T-helper 17 cell (primary cell): ENCODE results near the gene KLHDC7B. TPM values are rescaled to one million over a fixed set of nuclear protein-coding genes. Genes with fewer than 3 reads are reported as not detected.
"Not testable (repeated sequence)": the region's sequence is repeated elsewhere in the genome, so short reads cannot be mapped to it uniquely, and the experiment has no call there.

Experiments
- ATAC-seq: fragments of 150-1000 bp; cut with Tn5 transposase; 2 replicates; pipeline ENCODE4 v1.10.0; 2021; ENCODE audit warnings: mild to moderate bottlenecking, moderate library complexity
- DNase-seq, 3 donors: peaks; one replicate each; pipeline versions ENCODE4 v3.0.0 to v3.0.0-alpha.2; 2020 to 2021
- H3K9me3 ChIP-seq: one replicate; pipeline ENCODE4 v1.7.0; 2013; ENCODE audit warnings: low read length, mild to moderate bottlenecking; ENCODE audit not compliant: control insufficient read depth, poor library complexity, severe bottlenecking
- H3K27ac Mint-ChIP-seq: one replicate; pipeline ENCODE4 v1.8.0; 2022; ENCODE audit warnings: mild to moderate bottlenecking, moderate library complexity, mixed read lengths
- H3K27me3 Mint-ChIP-seq: one replicate; pipeline ENCODE4 v1.8.0; 2022; ENCODE audit warnings: mixed read lengths
- H3K36me3 Mint-ChIP-seq: one replicate; pipeline ENCODE4 v1.8.0; 2022; ENCODE audit warnings: low read depth, mixed read lengths
- H3K4me1 Mint-ChIP-seq: one replicate; pipeline ENCODE4 v1.8.0; 2022; ENCODE audit warnings: mild to moderate bottlenecking, mixed read lengths
- H3K4me3 Mint-ChIP-seq: one replicate; pipeline ENCODE4 v1.8.0; 2022; ENCODE audit warnings: mild to moderate bottlenecking, moderate library complexity, mixed read lengths
- total RNA-seq, 4 donors: library from RNA in 2 of 4; stranded (reverse) in 2 of 4; gene quantifications; one replicate each; pipeline ENCODE4 v1.2.3 and lab custom pipeline; 2022 to 2026

Gene KLHDC7B
- total RNA-seq, 2 donors from 2014 or later = 3.8 to 5.1 TPM

DNA sequence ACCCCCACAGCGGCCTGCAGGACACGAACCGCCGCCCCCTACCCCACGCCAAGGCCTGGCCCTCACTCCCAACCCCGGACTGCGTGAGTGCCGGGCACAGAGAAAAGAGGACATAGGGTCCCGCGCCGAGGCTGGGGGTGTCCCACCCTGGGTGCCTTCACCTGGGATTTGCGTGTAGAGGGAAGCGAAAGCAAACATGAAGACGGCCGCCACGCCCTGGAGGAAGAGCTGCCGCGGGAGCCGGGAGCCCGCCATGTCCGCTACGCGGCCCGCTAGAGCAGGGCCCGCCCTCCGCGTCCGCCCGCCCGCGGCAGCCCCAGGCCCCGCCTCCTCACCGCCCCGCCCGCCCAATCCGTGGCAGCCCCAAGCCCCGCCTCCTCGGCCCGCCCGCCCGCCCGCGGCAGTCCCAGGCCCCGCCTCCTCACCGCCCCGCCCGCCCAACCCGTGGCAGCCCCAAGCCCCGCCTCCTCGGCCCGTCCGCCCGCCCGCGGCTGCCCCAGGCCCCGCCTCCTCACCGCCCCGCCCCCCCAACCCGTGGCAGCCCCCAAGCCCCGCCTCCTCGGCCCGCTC is 38.2 kb upstream of the KLHDC7B start, which contains the start of gene LMF2:
LMF2 (minus strand) TSS at position 282 of the 570 bp plus-strand sequence; CDS start at position 255, 27 bp downstream.
- Mint-ChIP-seq H3K4me3 (peak within 1 kb of the TSS; percentile 96), H3K27ac (peak within 1 kb of the TSS; percentile 94), H3K27me3 (no peaks in the 10 kb centered on the region), H3K36me3 (no peaks in the 10 kb centered on the region), H3K4me1 (peaks cover 14% of the 10 kb centered on the region)
- DNase-seq = peak; percentile 84 to 96 (median 95)
- H3K9me3 ChIP-seq = no peaks in the 10 kb centered on the region
- ATAC-seq = peak; percentile 82

DNA sequence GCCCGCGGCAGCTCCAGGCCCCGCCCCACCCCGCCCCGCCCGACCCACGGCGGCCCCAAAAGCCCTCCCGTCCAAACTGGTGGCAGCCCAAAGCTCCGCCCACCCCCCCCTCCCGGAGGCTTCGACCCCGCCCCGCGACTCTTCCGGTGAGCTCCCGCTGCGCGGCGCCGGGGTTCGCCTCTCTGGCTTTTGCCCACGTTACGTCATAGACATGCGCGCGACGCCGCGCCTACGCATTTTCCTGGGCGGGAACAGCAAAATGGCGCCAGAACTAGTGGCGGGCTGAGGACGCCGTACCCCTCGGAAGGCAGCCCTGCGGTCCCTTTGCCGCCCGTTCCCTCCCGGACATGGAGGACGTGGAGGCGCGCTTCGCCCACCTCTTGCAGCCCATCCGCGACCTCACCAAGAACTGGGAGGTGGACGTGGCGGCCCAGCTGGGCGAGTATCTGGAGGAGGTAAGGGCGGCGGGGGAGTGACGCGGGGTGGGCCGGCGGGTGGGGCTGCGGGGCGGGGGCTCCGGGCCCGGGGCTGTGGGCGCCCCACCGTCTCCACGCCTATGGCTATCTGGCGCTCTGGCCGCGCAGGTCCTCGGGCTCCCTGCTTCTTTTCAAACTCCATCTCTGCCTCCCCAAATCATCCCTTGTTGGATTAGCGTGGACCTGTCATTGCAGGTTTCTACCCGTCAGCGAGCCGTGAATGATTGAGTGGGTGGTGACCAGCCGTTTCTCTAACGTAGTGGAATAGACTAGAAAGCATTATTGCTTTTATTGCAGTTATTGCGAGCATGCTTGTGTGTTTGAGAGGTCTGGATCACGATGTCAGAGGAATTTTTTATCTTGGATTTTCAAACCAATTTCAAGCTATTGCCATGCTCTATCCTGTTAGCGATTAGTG is 37.5 kb upstream of the KLHDC7B start, which contains the start of gene NCAPH2:
NCAPH2 (plus strand) TSS at position 234 of the 894 bp plus-strand sequence; CDS start at position 348, 114 bp downstream.
- peak within 1 kb of the TSS; percentile 94 for H3K27ac Mint-ChIP-seq
- no peaks in the 10 kb centered on the region for H3K27me3 Mint-ChIP-seq
- no peaks in the 10 kb centered on the region for H3K36me3 Mint-ChIP-seq
- peaks cover 14% of the 10 kb centered on the region for H3K4me1 Mint-ChIP-seq
- ATAC-seq (peak; percentile 80), DNase-seq (peak in 2 of 3 donors; percentile 96)
- peak within 1 kb of the TSS; percentile 96 for H3K4me3 Mint-ChIP-seq
- no peaks in the 10 kb centered on the region for H3K9me3 ChIP-seq

DNA sequence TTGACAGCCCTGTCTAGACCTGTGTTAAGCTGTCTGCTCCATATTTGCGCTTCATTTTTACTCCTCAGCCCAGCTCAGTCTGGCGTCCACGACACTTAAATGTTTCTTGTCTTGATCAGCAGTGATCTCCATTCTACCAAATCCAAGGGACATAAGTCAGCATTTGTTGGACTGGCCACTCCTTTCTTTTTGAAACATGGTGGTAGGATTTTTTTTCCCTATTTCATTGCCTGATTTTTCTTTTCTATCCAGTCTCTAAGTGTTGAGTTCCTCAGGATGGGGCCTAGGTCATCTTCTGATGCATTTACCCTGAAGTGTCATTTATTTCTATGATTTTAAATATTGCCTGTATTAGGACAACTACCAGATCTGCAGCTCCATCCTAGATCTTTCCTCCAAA is 36.8 kb upstream of the KLHDC7B start:
- Mint-ChIP-seq H3K4me1 (peaks cover 15% of the 10 kb centered on the region), H3K4me3 (peak overlapping the region; percentile 95), H3K27ac (peak overlapping the region; percentile 94), H3K27me3 (no peaks in the 10 kb centered on the region), H3K36me3 (no peaks in the 10 kb centered on the region)
- no peak for ATAC-seq
- DNase-seq = no peak
- H3K9me3 ChIP-seq = no peaks in the 10 kb centered on the region

DNA sequence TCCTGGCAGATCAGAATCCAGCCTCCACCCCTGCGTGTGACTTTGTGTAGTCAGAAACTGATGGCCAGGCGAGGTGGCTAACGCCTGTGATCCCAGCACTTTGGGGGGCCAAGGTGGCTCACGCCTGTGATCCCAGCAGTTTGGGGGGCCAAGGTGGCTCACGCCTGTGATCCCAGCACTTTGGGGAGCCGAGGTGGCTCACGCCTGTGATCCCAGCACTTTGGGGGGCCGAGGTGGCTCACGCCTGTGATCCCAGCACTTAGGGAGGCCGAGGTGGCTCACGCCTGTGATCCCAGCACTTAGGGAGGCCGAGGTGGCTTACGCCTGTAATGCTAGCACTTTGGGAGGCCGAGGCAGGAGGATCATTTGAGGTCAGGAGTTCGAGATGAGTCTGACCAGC is 32.5 kb upstream of the KLHDC7B start:
- DNase-seq = no peak
- Mint-ChIP-seq H3K4me3 (no peak overlapping the region), H3K27ac (no peak overlapping the region), H3K27me3 (no peaks in the 10 kb centered on the region), H3K36me3 (peaks cover 2% of the 10 kb centered on the region), H3K4me1 (peaks cover 20% of the 10 kb centered on the region)
- no peaks in the 10 kb centered on the region for H3K9me3 ChIP-seq
- ATAC-seq = no peak

- no peaks in the 10 kb centered on the region for H3K9me3 ChIP-seq
- DNase-seq (no peak), ATAC-seq (no peak)
- no peak overlapping the region for H3K27ac Mint-ChIP-seq
- H3K36me3 Mint-ChIP-seq = peaks cover 2% of the 10 kb centered on the region
- peaks cover 11% of the 10 kb centered on the region for H3K4me1 Mint-ChIP-seq
- H3K4me3 Mint-ChIP-seq = no peak overlapping the region
- H3K27me3 Mint-ChIP-seq = no peaks in the 10 kb centered on the region
These were observed 29.6 kb upstream of the KLHDC7B start for GRCh38 chr22:50516068-50516467.

DNA sequence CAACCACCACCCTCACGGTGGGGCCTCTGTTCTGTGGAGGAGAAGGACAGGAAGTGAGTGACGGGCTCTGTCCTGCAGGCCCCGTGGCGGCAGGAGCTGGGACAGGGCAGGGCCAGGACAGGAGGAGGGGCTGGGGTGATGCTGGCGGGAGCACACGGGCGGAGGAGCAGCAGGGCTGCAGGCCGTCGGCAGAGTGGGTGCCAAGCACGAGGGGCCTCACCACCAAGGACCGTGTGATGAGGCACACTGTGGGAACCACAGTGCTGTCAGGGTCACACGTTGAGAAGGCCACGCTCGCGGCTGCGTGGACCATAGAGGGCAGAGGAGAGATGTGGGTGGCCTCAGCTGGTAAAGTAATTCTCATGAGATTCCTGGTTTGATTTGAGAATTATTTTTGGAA is 28.8 kb upstream of the KLHDC7B start:
- H3K4me1 Mint-ChIP-seq = peaks cover 11% of the 10 kb centered on the region
- H3K27me3 Mint-ChIP-seq = no peaks in the 10 kb centered on the region
- H3K9me3 ChIP-seq = no peaks in the 10 kb centered on the region
- no peak overlapping the region for H3K4me3 Mint-ChIP-seq
- peaks cover 2% of the 10 kb centered on the region for H3K36me3 Mint-ChIP-seq
- no peak overlapping the region for H3K27ac Mint-ChIP-seq
- ATAC-seq (no peak), DNase-seq (no peak)

- no peak for DNase-seq
- no peak overlapping the region for H3K4me3 Mint-ChIP-seq
- H3K9me3 ChIP-seq = no peaks in the 10 kb centered on the region
- peaks cover 11% of the 10 kb centered on the region for H3K4me1 Mint-ChIP-seq
- peaks cover 2% of the 10 kb centered on the region for H3K36me3 Mint-ChIP-seq
- no peak for ATAC-seq
- no peaks in the 10 kb centered on the region for H3K27me3 Mint-ChIP-seq
- no peak overlapping the region for H3K27ac Mint-ChIP-seq
These were observed 28.0 kb upstream of the KLHDC7B start for GRCh38 chr22:50517495-50518260.

GRCh38 chr22:50518606-50519005 is 27.1 kb upstream of the KLHDC7B start:
- peaks cover 13% of the 10 kb centered on the region for H3K4me1 Mint-ChIP-seq
- ATAC-seq (no peak), DNase-seq (no peak)
- no peaks in the 10 kb centered on the region for H3K9me3 ChIP-seq
- no peaks in the 10 kb centered on the region for H3K27me3 Mint-ChIP-seq
- peaks cover 2% of the 10 kb centered on the region for H3K36me3 Mint-ChIP-seq
- no peak overlapping the region for H3K4me3 Mint-ChIP-seq
- no peak overlapping the region for H3K27ac Mint-ChIP-seq

DNA sequence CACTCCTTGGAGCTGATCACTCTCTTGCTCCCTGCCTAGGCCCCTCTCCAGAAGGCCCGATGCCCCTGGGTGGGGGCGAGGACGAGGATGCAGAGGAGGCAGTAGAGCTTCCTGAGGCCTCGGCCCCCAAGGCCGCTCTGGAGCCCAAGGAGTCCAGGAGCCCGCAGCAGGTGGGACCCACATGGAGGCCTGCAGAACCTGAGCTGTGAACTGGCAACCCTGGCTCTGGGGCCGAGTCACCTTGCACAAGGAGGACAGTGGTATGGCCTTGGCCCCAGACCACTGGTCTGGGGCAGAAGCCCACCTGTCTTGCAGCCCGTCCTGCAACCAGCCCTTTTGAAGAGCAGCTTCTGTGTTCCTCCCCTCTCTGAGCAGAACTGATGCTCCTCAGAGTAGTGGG is 26.5 kb upstream of the KLHDC7B start:
- peaks cover 2% of the 10 kb centered on the region for H3K36me3 Mint-ChIP-seq

DNA sequence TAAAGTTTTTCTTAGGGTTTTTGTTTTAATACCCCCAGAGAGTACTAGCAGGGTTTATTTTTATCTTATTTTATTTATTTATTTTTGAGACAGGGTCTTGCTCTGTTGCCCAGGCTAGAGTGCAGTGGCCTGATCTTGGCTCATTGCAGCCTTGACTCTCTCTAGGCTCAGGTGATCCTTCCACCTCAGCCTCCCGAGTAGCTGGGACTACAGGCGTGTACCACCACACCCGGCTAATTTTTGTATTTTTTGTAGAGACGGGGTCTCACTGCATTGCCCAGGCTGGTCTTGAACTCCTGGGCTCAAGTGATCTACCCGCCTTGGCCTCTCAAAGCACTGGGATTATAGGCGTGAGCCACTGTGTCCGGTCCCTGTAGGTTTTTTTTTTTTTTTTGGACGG is 25.5 kb upstream of the KLHDC7B start:
- H3K27ac Mint-ChIP-seq, DNase-seq, H3K27me3 Mint-ChIP-seq, H3K9me3 ChIP-seq, H3K4me3 Mint-ChIP-seq, H3K36me3 Mint-ChIP-seq, ATAC-seq: not testable (repeated sequence)
- peaks cover 13% of the 10 kb centered on the region for H3K4me1 Mint-ChIP-seq

More for the DNA sequence above, 26.5 kb upstream of the KLHDC7B start:
- Mint-ChIP-seq H3K27me3 (no peaks in the 10 kb centered on the region), H3K27ac (no peak overlapping the region), H3K4me3 (no peak overlapping the region), H3K4me1 (peaks cover 12% of the 10 kb centered on the region)
- no peaks in the 10 kb centered on the region for H3K9me3 ChIP-seq
- ATAC-seq (no peak), DNase-seq (no peak)

GRCh38 chr22:50520826-50521453 is 24.8 kb upstream of the KLHDC7B start:
- Mint-ChIP-seq H3K27me3 (no peaks in the 10 kb centered on the region), H3K27ac (no peak overlapping the region), H3K36me3 (no peaks in the 10 kb centered on the region), H3K4me1 (peaks cover 12% of the 10 kb centered on the region), H3K4me3 (no peak overlapping the region)
- H3K9me3 ChIP-seq = no peaks in the 10 kb centered on the region
- ATAC-seq = no peak
- DNase-seq = no peak

GRCh38 chr22:50521710-50522109 is 24.0 kb upstream of the KLHDC7B start:
- DNase-seq = no peak
- peaks cover 12% of the 10 kb centered on the region for H3K4me1 Mint-ChIP-seq
- H3K27ac Mint-ChIP-seq = no peak overlapping the region
- H3K27me3 Mint-ChIP-seq = no peaks in the 10 kb centered on the region
- H3K9me3 ChIP-seq = no peaks in the 10 kb centered on the region
- no peak overlapping the region for H3K4me3 Mint-ChIP-seq
- no peak for ATAC-seq
- no peaks in the 10 kb centered on the region for H3K36me3 Mint-ChIP-seq
